HG02981 (cell line): Measurements from ENCODE around the gene SDK2.

Experiments used
- ATAC-seq: cut with Tn5 transposase; IDR thresholded peaks from one replicate; pipeline ENCODE4 v1.9.1; 2021; ENCODE audit warnings: mild to moderate bottlenecking, moderate library complexity; ENCODE audit not compliant: unreplicated experiment

The SDK2 gene

DNA sequence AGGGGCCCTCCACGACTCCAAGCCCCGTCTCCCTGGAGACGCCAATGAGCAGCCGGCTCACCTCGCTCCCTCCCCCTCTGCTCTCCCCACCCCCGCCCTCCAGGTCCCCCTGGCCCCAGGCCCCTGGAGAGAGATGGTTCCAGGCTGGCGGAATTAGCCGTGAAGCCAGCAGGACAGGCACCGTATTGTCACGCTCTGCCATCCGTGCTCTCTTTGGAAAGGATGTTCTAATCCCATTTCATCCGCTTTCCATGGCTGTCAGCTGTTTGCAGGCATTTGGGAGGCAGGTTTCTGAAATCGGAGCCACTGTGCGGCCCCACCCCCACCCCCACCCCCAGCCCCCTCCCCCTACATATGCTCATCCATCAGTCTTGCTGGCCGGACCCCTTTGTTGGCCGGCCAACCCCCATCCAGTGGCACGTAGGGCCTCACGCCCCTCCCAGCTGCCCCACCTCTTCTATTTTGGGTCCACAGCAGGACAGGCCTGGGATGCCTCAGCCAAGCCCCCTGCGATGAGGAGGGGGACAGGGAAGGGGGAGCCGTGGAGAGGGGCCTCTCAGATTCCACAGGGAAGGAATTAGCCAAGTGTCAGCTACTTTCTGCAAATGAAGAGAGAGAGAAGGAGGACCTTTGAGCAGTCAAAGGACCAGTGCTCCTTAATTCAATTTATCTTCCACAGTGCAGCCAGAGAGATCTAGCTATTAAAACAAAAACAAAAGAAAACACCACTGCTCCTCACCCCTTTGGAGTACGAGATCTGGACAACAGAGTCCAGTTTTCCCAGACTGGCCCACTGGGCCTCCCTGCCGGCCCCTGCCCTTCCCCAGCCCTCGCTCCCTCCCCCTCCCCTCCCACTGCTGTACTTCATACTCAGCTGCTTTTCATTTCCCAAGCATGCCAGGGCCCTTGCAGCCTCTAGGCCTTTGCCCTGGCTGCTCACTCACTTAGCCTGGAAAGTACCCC is 30.7 kb downstream of the SDK2 start:
- no peak for ATAC-seq

GRCh38 chr17:73612031-73612472 is 32.2 kb downstream of the SDK2 start:
- no peak for ATAC-seq

DNA sequence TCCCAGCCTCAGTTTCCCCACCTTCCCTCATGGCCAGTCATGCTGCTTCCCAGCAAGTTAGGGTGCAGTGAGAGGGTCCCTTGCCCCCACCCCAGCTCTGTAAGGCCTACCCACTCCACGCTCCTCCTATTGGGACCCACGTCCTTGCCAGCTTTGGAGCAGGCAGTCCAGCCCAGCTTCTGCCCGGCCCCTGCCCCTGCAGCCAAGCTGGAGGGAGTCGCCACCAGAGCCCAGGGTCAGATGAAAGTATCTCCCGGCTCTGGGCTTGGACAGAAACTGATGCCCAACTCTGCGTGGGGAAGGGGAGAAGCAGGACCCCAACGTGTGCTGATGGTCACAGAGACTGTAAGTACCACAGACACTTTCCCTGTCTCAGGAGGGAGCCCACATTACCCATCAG is 32.6 kb downstream of the SDK2 start:
- no peak for ATAC-seq

DNA sequence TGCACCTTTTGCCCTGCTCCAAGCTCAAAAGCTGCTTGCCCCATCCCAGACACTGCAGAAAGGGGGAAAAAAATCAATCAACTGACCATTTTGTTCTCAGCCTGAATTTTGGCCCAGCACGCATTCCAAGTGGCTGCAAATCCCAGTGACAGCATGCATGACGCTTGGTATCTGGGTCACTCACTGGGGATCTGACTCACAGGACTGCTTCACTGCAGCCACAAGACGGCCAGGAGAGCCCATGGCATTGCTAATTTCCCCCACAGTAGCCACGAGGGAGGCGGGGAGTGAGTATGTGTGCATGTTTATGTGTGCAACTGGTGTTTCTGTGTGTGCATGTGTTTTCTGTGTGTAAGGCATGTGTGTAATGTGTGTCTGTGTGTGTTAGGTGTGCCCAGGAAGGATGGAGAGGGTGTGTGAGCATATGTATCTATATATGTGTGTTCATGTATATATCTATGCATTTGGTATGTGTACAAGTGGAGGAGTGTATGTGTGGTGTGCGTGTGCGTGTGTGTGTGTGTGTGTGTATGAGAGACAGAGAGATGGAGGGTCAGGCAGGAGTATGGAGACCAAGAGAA is 33.8 kb downstream of the SDK2 start:
- ATAC-seq = no peak

DNA sequence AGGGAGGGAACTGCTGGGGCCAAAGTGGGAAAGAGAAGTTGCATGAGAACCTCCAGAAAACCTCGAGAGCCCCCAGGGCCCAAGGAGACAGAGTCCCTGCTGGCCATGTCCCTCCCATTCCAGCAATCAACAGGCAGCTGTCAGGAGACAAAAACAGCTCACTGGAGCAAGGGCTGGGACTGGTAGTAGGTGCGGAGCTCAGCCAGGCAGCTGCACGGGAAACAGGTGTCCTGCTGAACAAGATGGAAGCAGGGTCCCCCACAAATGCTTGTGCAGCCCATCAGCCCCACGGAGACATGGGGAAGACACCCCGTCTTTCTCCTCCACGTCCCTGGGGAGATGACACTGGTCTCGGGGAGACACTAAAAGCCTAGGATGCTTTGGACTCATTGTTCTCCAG is 34.5 kb downstream of the SDK2 start:
- no peak for ATAC-seq

- no peak for ATAC-seq
Measured at GRCh38 chr17:73609060-73609459, 35.2 kb downstream of the SDK2 start.

DNA sequence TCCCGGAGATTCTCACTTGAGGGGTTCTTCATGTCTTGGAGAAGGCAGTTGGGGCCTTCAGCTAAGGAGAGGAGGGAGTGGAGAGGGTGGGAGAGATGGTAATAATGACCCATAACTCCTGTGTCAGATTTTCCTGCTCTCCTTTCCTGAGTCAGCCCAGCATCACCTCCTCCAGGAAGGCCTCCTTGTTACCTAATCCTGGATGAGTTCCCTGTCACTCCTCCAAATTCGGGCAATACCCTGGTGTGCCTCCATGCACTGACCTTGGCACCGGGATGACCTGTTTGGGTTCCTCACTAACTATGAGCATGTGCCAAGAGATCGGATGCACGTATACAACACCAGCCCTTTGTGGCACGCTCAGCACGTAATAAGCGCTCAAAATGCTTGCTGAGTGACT is 38.8 kb downstream of the SDK2 start:
- no peak for ATAC-seq

GRCh38 chr17:73604476-73604875 is 39.8 kb downstream of the SDK2 start:
- no peak for ATAC-seq

- no peak for ATAC-seq
Measured at GRCh38 chr17:73603971-73604370, 40.3 kb downstream of the SDK2 start.

- ATAC-seq = no peak
Measured at GRCh38 chr17:73600103-73600871, 44.0 kb downstream of the SDK2 start.

GRCh38 chr17:73599599-73599998 is 44.6 kb downstream of the SDK2 start:
- ATAC-seq = no peak

DNA sequence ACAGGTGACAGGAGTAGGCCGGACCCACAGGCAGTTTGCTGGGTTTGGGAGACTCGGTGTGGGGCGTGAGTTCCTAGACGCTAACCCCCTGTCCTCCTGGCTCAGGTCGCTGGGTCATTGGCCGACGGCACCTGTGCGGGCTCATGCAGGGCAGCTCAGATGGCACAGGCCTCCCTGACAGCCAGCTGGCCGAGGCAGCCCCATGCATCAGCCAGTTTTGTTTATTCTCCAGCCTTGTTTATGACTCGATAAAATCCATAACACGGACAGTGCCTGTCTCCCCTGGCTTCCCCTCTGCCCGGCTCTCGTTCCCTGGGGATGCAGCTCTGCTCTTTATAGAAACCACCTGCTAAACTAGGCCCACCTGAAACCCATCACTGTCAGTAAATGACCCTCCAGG is 46.0 kb downstream of the SDK2 start:
- no peak for ATAC-seq

DNA sequence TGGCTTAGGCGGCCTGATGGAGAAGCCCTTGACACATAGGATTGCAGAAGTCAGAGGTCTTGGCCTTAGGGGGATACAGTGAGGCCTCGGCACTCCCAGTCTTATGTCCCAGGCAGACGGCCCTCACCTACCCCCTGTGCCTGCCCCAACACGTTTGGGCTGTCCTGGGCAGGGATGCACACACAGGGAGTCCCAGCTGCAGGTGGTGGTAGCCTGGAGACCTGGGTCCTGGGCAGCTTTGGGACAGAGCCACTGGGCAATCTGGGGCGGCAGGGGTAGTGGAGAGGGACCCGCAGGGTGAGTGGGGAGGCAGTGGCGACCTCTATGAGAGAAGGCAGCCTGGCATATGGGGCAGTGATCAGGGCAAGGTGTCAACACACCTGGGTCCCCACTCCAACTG is 48.3 kb downstream of the SDK2 start:
- ATAC-seq = no peak

- no peak for ATAC-seq
Measured at GRCh38 chr17:73595479-73595878, 48.8 kb downstream of the SDK2 start.

- no peak for ATAC-seq
Measured at GRCh38 chr17:73595068-73595467, 49.2 kb downstream of the SDK2 start.

DNA sequence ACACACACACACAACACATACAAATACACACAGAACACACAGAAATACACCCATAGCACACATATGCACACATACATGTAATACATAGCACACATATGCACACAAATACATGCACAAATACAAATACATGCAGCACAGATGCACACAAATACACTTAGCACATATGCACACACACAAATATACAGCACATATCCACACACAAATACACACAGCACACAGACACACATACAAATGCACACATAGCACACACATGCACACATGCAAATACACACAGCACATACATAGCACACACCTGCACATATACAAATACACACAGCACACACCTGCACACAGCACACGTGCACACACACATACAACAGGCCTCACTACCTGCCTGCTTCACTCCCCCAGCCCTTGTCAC is 49.6 kb downstream of the SDK2 start:
- no peak for ATAC-seq

DNA sequence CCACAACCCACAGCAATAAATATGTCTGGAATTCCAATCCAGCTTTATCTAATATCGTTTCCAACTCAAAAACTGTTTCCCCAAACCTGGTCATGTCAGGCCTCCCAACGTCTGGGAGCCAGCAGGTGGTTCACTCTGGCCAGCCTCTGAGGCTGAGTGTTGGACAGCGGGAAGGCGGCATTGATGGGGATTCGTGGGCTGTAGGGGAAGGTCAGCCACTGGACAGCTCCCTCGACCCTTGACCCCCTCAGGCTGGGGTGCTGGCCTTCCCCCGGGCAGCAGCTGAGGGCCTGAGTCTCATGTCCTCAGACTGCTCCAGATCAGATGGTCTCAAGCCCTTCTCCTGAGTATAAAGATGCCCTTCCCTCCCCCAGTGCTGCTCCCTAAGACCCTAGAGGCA is 50.2 kb downstream of the SDK2 start:
- no peak for ATAC-seq

GRCh38 chr17:73593249-73593965 is 50.8 kb downstream of the SDK2 start:
- no peak for ATAC-seq

DNA sequence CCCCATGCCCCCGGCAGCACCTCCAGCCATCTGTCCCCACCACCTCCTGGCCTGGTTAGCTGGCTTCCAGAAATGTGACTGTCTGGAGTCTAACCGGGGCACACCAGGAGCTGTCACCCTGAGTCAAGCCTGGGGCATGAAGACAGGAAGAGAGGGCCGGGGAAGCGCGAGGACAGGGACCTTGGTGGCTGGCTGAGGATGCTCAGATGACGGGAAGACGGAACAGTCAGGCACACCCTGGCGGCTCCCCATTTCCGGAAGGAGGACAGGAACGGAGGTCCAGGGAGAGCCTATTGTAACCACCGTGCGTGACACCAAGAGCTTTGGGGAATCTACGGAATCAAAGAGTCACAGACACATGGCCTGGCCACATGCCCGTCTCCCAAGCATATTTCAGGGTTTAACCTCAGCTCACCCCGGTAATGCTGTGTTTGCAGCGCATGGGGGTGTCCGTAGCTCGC is 51.7 kb downstream of the SDK2 start:
- no peak for ATAC-seq

DNA sequence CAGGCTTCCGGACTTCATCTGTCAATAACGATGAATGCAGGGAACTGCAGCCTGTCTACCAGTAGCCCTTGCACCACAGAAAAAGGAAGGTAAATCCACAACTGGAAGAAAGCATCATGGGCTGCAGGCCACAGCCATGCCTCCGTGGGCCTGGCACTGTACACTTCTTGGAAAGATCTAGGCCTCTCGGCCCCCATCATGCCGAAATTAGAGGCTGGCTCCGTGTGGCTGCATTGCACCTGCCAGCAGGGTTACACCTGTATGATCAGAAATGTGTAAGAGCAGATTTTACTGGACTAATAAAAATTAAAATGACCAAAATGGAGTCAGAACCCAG is 52.2 kb downstream of the SDK2 start:
- ATAC-seq = no peak
